A673 (cell line): ENCODE measurements around the gene ANKRD61. TPM values are rescaled to one million over a fixed set of nuclear protein-coding genes. Genes with fewer than 3 reads are reported as not detected.
"Not testable (repeated sequence)": the region's sequence is repeated elsewhere in the genome, so short reads cannot be mapped to it uniquely, and the experiment has no call there.

Experiments
- BruUV-seq: library from RNA; stranded (reverse); fragments of 400-500 nt; replicated peaks from 2 replicates; lab custom pipeline; 2021; lab: Mats Ljungman, UMichigan
- CTCF ChIA-PET: fragments of 300-600 bp; sonication (Branson Sonifier 250); formaldehyde crosslinking; loops from one replicate; lab custom pipeline; 2022; ENCODE audit warnings: antibody characterized with exemption; lab: Charles Lee
- POLR2A ChIA-PET: fragments of 300-600 bp; sonication (Branson Sonifier 250); formaldehyde crosslinking; loops from one replicate; lab custom pipeline; 2022; ENCODE audit warnings: antibody characterized with exemption; ENCODE audit not compliant: low non-redundant PET; lab: Charles Lee
- DNase-seq: peaks from one replicate; pipeline ENCODE4 v3.0.0-alpha.2; 2015; ENCODE audit warnings: low spot score
- H3K27ac ChIP-seq: fragments of 200-600 bp; sonication (generic); 2 replicates; pipeline ENCODE4 v1.5.1; 2016; ENCODE audit warnings: mixed run types, low read depth, mild to moderate bottlenecking, mixed read lengths, antibody characterized with exemption, low read length; ENCODE audit not compliant: poor library complexity, severe bottlenecking
- H3K27me3 ChIP-seq: fragments of 200-600 bp; sonication (generic); replicated peaks from 2 replicates; pipeline ENCODE4 v1.6.1; 2017; ENCODE audit warnings: mixed run types, low read depth, mild to moderate bottlenecking, mixed read lengths, antibody characterized with exemption, low read length; ENCODE audit not compliant: insufficient read depth, poor library complexity
- H3K36me3 ChIP-seq: fragments of 200-600 bp; sonication (generic); 2 replicates; pipeline ENCODE4 v1.6.1; 2016; ENCODE audit warnings: mixed run types, mild to moderate bottlenecking, mixed read lengths, antibody characterized with exemption, low read length; ENCODE audit not compliant: insufficient read depth, poor library complexity, severe bottlenecking
- H3K4me1 ChIP-seq: fragments of 200-600 bp; sonication (generic); 2 replicates; pipeline ENCODE4 v1.6.1; 2017; ENCODE audit warnings: mixed run types, mild to moderate bottlenecking, mixed read lengths, antibody characterized with exemption, low read length; ENCODE audit not compliant: insufficient read depth, poor library complexity, severe bottlenecking
- H3K4me3 ChIP-seq: fragments of 200-600 bp; sonication (generic); 2 replicates; pipeline ENCODE4 v1.5.1; 2016; ENCODE audit warnings: low read depth, mixed run types, mild to moderate bottlenecking, mixed read lengths, low read length; ENCODE audit not compliant: poor library complexity, severe bottlenecking
- H3K9me3 ChIP-seq: fragments of 200-600 bp; sonication (generic); 2 replicates; pipeline ENCODE4 v1.6.1; 2016; ENCODE audit warnings: mixed run types, low read depth, mild to moderate bottlenecking, mixed read lengths, antibody characterized with exemption, low read length; ENCODE audit not compliant: poor library complexity, severe bottlenecking
- EZH2 ChIP-seq: fragments of 200-600 bp; sonication (generic); IDR thresholded peaks from 2 replicates; pipeline ENCODE4 v1.6.1; 2017; ENCODE audit warnings: borderline replicate concordance, low read depth, mild to moderate bottlenecking, mixed read lengths, antibody characterized with exemption, low read length; ENCODE audit not compliant: poor library complexity, severe bottlenecking
- intact Hi-C: fragments of 100-400 bp; cut with micrococcal nuclease; formaldehyde crosslinking; loops from one replicate; pipeline ENCODE4 v1.10.0; 2022; ENCODE audit not compliant: unreplicated experiment
- total RNA-seq: library from RNA; stranded (reverse); gene quantifications from 2 replicates; pipeline ENCODE4 v1.2.3, GENCODE V29; 2021
- TF ChIP-seq, protein P1 (sequence below): fragments of 300-800, 200-600 bp; sonication (generic); conservative IDR thresholded peaks from 2 replicates; pipeline ENCODE4 v1.5.1; 2017; ENCODE audit warnings: low read depth, mild to moderate bottlenecking, antibody characterized with exemption, low read length, moderate library complexity, mixed read lengths

The ANKRD61 gene
- total RNA-seq, 1 experiment from 2014 or later, result 1.1 TPM

DNA sequence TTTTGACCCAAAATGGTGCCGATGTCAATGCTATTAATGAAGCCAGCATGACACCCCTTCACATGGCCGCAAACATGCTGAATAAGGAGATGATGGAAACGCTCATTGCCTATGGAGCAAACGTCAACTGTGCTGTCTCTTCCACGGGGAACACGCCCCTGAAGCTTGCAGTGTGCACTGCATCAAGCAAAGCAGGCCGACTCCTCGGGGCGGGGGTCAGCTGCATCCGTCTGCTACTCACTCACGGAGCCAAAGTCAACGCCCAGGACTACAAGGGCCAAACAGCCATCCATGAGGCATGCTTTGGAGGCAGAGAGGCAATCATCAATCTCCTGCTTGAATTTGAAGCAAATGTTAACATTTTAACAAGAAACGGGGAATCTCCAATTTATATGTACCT is 4.5 kb downstream of the ANKRD61 start:
- intact Hi-C loops, result no loop called here
- no peak overlapping the region for H3K27ac ChIP-seq
- H3K9me3 ChIP-seq, result no peaks in the 10 kb centered on the region
- no peak for TF ChIP-seq EZH2
- TF ChIP-seq, protein P1, sequence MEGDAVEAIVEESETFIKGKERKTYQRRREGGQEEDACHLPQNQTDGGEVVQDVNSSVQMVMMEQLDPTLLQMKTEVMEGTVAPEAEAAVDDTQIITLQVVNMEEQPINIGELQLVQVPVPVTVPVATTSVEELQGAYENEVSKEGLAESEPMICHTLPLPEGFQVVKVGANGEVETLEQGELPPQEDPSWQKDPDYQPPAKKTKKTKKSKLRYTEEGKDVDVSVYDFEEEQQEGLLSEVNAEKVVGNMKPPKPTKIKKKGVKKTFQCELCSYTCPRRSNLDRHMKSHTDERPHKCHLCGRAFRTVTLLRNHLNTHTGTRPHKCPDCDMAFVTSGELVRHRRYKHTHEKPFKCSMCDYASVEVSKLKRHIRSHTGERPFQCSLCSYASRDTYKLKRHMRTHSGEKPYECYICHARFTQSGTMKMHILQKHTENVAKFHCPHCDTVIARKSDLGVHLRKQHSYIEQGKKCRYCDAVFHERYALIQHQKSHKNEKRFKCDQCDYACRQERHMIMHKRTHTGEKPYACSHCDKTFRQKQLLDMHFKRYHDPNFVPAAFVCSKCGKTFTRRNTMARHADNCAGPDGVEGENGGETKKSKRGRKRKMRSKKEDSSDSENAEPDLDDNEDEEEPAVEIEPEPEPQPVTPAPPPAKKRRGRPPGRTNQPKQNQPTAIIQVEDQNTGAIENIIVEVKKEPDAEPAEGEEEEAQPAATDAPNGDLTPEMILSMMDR, result no peak
- DNase-seq, result no peak
- CTCF ChIA-PET, result no interaction called here
- H3K36me3 ChIP-seq, result peaks cover 68% of the 10 kb centered on the region
- POLR2A ChIA-PET, result no interaction called here
- H3K27me3 ChIP-seq, result no peaks in the 10 kb centered on the region
- no peaks in the 10 kb centered on the region for H3K4me1 ChIP-seq
- BruUV-seq, result no TSS peak
- no peak overlapping the region for H3K4me3 ChIP-seq

DNA sequence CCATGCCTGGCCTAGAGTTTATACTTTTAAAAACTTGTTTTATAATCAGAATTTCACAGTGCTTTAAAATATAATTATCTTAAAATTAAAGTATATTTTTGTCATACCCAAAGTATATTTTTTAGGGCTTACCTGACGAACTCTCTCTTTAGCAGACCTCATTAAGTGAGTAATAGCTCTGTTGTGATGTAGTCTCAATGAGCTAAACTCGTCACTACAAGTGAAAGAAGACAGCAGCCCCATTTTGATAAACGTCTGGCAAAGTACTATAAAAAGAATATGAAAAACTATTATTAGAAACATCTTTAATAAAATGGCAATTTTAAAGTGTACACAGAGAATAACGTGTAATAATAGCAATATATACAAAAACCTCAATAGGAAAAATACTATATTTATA is 18.6 kb downstream of the ANKRD61 start:
- no peaks in the 10 kb centered on the region for H3K4me1 ChIP-seq
- H3K9me3 ChIP-seq, result no peaks in the 10 kb centered on the region
- BruUV-seq, result no TSS peak
- no peak for TF ChIP-seq EZH2
- TF ChIP-seq, protein P1, result no peak
- H3K4me3 ChIP-seq, result no peak overlapping the region
- H3K27me3 ChIP-seq, result no peaks in the 10 kb centered on the region
- intact Hi-C loops, result no loop called here
- H3K27ac ChIP-seq, result no peak overlapping the region
- CTCF ChIA-PET, result no interaction called here
- DNase-seq, result no peak
- POLR2A ChIA-PET, result no interaction called here
- peaks cover 52% of the 10 kb centered on the region for H3K36me3 ChIP-seq

DNA sequence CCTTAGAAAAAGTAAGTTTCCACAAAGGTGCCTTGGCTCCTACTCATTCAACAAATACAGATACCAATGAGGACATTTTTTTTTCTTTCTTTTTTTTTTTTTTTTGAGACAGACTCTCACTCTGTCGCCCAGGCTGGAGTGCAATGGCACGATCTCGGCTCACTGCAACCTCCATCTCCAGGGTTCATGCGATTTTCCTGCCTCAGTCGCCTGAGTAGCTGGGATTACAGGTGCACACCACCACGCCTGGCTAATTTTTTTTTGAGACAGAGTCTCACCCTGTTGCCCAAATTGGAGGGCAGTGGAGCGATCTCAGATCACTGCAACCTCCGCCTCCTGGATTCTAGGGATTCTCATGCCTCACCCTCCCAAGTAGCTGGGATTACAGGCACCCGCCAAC is 20.0 kb downstream of the ANKRD61 start:
- peaks cover 41% of the 10 kb centered on the region for H3K36me3 ChIP-seq
- H3K27ac ChIP-seq, H3K9me3 ChIP-seq, H3K27me3 ChIP-seq, DNase-seq, intact Hi-C loops, POLR2A ChIA-PET, CTCF ChIA-PET, BruUV-seq, H3K4me1 ChIP-seq, H3K4me3 ChIP-seq: not testable (repeated sequence)

DNA sequence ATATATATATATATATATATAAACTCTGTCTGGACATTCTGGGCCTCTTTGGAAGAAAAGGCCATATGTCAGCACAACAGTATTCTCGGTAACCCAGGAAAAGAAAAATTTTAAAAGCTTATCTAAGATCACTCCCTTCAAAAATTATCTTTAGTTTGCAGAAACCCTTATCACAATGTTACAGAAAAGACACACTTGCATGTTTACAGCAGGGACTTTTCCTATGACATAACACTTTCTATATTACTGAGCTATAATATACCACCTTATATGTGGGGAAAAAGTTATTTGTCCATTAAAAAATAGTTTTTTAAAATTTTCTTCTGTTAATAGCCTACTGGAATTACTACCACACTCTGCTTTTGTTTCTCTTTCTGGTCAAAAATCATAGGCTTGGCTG is 25.4 kb downstream of the ANKRD61 start:
- CTCF ChIA-PET, result no interaction called here

More for the DNA sequence above, 25.4 kb downstream of the ANKRD61 start:
- H3K9me3 ChIP-seq, result no peaks in the 10 kb centered on the region
- BruUV-seq, result no TSS peak
- no peak for TF ChIP-seq EZH2
- TF ChIP-seq, protein P1, result no peak
- no peaks in the 10 kb centered on the region for H3K27me3 ChIP-seq
- peak overlapping the region; percentile 47 for H3K27ac ChIP-seq
- peaks cover 3% of the 10 kb centered on the region for H3K4me1 ChIP-seq
- H3K4me3 ChIP-seq, result no peak overlapping the region
- POLR2A ChIA-PET, result no interaction called here
- intact Hi-C loops, result no loop called here
- DNase-seq, result no peak
- H3K36me3 ChIP-seq, result peaks cover 12% of the 10 kb centered on the region
